ENCODE measurements around the gene GAS7.

GRCh38 chr17:10077561-10078299, 120.7 kb downstream of the GAS7 start:
- no peak for TF ChIP-seq POLR2A (IDR thresholded peaks at IDR 0.05)
- no peak for TF ChIP-seq CTCF (IDR thresholded peaks at IDR 0.05)
- no peak for TF ChIP-seq POLR2AphosphoS5 (IDR thresholded peaks at IDR 0.05)

Data from stomach (tissue), 4 donors.